HepG2 (cell line): ENCODE data around the gene CBLN3. TPM values are rescaled to one million over a fixed set of nuclear protein-coding genes. Genes with fewer than 3 reads are reported as not detected.
A peak's percentile ranks its signal among the peaks of the same experiment; 100 is the strongest.

ENCODE experiments used
- BORCS8-MEF2B ChIP-seq: sonication (generic); formaldehyde crosslinking; IDR thresholded peaks from 2 replicates; pipeline ENCODE4 v1.8.0; 2022; ENCODE audit warnings: mild to moderate bottlenecking, missing genetic modification reagents
- CCAR2 ChIP-seq: fragments of 200-400 bp; formaldehyde crosslinking; optimal IDR thresholded peaks from 2 replicates; pipeline ENCODE3; 2018; ENCODE audit warnings: low read depth, mild to moderate bottlenecking, low read length, moderate library complexity
- CREB1 ChIP-seq, 2 experiments: fragments of 450-650 bp in 1 of 2; IDR thresholded peaks; 2 replicates each; pipeline ENCODE4 v1.6.1; 2016 to 2017; ENCODE audit warnings: control low read depth in 1 of 2, mild to moderate bottlenecking in 1 of 2, missing compliant biosample characterization in 1 of 2, missing genetic modification characterization in 1 of 2
- HNRNPL ChIP-seq: fragments of 200-400 bp; formaldehyde crosslinking; IDR thresholded peaks from 2 replicates; pipeline ENCODE4 v1.6.1; 2017; ENCODE audit warnings: mild to moderate bottlenecking, low read depth, low read length
- HNRNPLL ChIP-seq: fragments of 200-400 bp; formaldehyde crosslinking; IDR thresholded peaks from 2 replicates; pipeline ENCODE4 v1.6.1; 2017; ENCODE audit warnings: mild to moderate bottlenecking, low read depth, low read length; ENCODE audit not compliant: poor library complexity, severe bottlenecking
- MIER2 ChIP-seq: IDR thresholded peaks from 2 replicates; pipeline ENCODE4 v1.6.1; 2016; ENCODE audit warnings: missing biosample characterization, missing genetic modification reagents
- NR1H2 ChIP-seq: sonication (generic); formaldehyde crosslinking; IDR thresholded peaks from 2 replicates; pipeline ENCODE4 v1.8.1; 2022; ENCODE audit warnings: low read depth, missing genetic modification reagents, borderline replicate concordance
- NR2C2 ChIP-seq: sonication (generic); formaldehyde crosslinking; IDR thresholded peaks from 2 replicates; pipeline ENCODE4 v1.4.0; 2020; ENCODE audit warnings: missing genetic modification reagents, mild to moderate bottlenecking, moderate library complexity, borderline replicate concordance
- PHF21A ChIP-seq: sonication (generic); formaldehyde crosslinking; IDR thresholded peaks from 2 replicates; pipeline ENCODE4 v1.5.0; 2020; ENCODE audit warnings: mild to moderate bottlenecking, missing genetic modification reagents
- REPIN1 ChIP-seq: sonication (generic); formaldehyde crosslinking; IDR thresholded peaks from 2 replicates; pipeline ENCODE4 v1.8.0; 2022; ENCODE audit warnings: missing genetic modification reagents, low read depth, mild to moderate bottlenecking, borderline replicate concordance
- SMARCE1 ChIP-seq: fragments of 450-650 bp; IDR thresholded peaks from 2 replicates; pipeline ENCODE4 v1.6.1; 2017; ENCODE audit warnings: borderline replicate concordance
- SRSF1 ChIP-seq: fragments of 200-400 bp; formaldehyde crosslinking; optimal IDR thresholded peaks from 2 replicates; pipeline ENCODE3; 2017; ENCODE audit warnings: mild to moderate bottlenecking, low read depth, low read length, moderate library complexity
- ZNF136 ChIP-seq: sonication (generic); formaldehyde crosslinking; IDR thresholded peaks from 2 replicates; pipeline ENCODE4 v1.8.1; 2022; ENCODE audit warnings: low read depth, mild to moderate bottlenecking, moderate library complexity, missing genetic modification reagents
- ZNF569 ChIP-seq: sonication (generic); formaldehyde crosslinking; IDR thresholded peaks from 2 replicates; pipeline ENCODE4 v1.5.0; 2020; ENCODE audit warnings: mild to moderate bottlenecking, missing genetic modification reagents, moderate library complexity, borderline replicate concordance
- ZNF777 ChIP-seq: sonication (generic); formaldehyde crosslinking; IDR thresholded peaks from 2 replicates; pipeline ENCODE4 v1.4.0; 2020; ENCODE audit warnings: missing genetic modification reagents
- polyA plus RNA-seq, 8 experiments: library from polyadenylated mRNA; depleted of rRNA in 3 of 8; stranded (reverse) in 7 of 8; unstranded in 1 of 8; fragments of >200 nt; fragmentation: Illumina TruSeq in 4 of 8; extraction: Trizol in 4 of 8; gene quantifications; 2 replicates each; pipeline versions ENCODE4 v1.2.1 to v1.2.3, GENCODE V29; 2011 to 2016; ENCODE audit warnings: low read depth in 4 of 8, missing spikeins in 1 of 8, mixed read lengths in 1 of 8; ENCODE audit not compliant: insufficient read depth in 1 of 8
- total RNA-seq, 5 experiments: library from RNA; depleted of rRNA; stranded (reverse); fragments of >200 nt; fragmentation: Illumina TruSeq; extraction: Trizol; gene quantifications; 2 replicates each; pipeline ENCODE4 v1.2.3, GENCODE V29; 2016; ENCODE audit warnings: low read depth in 1 of 5
- TF ChIP-seq, protein P1 (sequence below), 2 experiments: sonication (generic) in 1 of 2; formaldehyde crosslinking in 1 of 2; IDR thresholded peaks; 2 replicates each; pipeline versions ENCODE4 v1.6.1 to v1.9.0; 2014 to 2022; ENCODE audit warnings: antibody characterized with exemption in 1 of 2, borderline replicate concordance in 1 of 2, inconsistent platforms in 1 of 2, low read depth in 1 of 2, missing genetic modification reagents in 1 of 2
- TF ChIP-seq, protein P2 (sequence below): sonication (generic); formaldehyde crosslinking; IDR thresholded peaks from 2 replicates; pipeline ENCODE4 v1.4.0; 2020; ENCODE audit warnings: missing genetic modification reagents, borderline replicate concordance

Gene CBLN3
- total and polyA plus RNA-seq, 2 of the 13 experiments (the other 11 are each of a cell fraction or from before 2014, with no cell fraction given): 0.66 to 0.98 TPM

DNA sequence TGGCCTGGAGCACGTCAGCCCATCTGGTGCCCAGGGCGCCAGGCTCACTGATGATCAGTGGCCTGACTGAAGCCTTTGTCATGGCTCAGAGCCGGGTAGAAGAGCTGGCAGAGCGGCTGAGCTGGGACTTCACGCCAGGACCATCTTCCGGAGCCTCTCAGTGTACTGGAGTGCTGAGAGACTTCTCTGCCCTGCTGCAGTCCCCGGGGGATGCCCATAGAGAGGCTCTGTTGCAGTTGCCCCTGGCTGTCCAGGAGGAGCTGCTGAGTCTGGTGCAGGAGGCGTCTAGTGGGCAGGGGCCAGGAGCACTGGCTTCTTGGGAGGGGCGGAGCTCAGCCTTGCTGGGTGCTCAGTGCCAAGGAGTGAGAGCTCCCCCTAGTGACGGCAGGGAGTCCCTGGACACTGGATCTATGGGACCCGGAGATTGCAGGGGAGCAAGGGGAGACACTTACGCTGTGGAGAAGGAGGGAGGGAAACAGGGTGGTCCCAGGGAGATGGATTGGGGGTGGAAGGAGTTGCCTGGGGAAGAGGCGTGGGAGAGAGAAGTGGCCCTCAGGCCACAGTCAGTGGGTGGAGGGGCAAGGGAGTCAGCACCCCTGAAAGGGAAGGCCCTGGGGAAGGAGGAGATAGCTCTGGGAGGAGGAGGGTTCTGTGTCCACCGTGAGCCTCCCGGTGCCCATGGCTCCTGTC lies 2.2 kb upstream of the CBLN3 start (continued):
- TF ChIP-seq, protein P1, sequence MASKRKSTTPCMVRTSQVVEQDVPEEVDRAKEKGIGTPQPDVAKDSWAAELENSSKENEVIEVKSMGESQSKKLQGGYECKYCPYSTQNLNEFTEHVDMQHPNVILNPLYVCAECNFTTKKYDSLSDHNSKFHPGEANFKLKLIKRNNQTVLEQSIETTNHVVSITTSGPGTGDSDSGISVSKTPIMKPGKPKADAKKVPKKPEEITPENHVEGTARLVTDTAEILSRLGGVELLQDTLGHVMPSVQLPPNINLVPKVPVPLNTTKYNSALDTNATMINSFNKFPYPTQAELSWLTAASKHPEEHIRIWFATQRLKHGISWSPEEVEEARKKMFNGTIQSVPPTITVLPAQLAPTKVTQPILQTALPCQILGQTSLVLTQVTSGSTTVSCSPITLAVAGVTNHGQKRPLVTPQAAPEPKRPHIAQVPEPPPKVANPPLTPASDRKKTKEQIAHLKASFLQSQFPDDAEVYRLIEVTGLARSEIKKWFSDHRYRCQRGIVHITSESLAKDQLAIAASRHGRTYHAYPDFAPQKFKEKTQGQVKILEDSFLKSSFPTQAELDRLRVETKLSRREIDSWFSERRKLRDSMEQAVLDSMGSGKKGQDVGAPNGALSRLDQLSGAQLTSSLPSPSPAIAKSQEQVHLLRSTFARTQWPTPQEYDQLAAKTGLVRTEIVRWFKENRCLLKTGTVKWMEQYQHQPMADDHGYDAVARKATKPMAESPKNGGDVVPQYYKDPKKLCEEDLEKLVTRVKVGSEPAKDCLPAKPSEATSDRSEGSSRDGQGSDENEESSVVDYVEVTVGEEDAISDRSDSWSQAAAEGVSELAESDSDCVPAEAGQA (IDR thresholded peaks at IDR 0.05; ENCODE audit: low read depth): 0 out of 2 replicates have a peak, but pooled peaks have one; percentile 12
- TF ChIP-seq, protein P1 (CRISPR knock-in tag; IDR thresholded peaks at IDR 0.05; ENCODE audit: borderline replicate concordance): no peak
- no peak for TF ChIP-seq MIER2
- TF ChIP-seq CREB1 (IDR thresholded peaks at IDR 0.05): no peak
- TF ChIP-seq CREB1 (CRISPR knock-in tag; IDR thresholded peaks at IDR 0.05): no peak
- TF ChIP-seq, protein P2, sequence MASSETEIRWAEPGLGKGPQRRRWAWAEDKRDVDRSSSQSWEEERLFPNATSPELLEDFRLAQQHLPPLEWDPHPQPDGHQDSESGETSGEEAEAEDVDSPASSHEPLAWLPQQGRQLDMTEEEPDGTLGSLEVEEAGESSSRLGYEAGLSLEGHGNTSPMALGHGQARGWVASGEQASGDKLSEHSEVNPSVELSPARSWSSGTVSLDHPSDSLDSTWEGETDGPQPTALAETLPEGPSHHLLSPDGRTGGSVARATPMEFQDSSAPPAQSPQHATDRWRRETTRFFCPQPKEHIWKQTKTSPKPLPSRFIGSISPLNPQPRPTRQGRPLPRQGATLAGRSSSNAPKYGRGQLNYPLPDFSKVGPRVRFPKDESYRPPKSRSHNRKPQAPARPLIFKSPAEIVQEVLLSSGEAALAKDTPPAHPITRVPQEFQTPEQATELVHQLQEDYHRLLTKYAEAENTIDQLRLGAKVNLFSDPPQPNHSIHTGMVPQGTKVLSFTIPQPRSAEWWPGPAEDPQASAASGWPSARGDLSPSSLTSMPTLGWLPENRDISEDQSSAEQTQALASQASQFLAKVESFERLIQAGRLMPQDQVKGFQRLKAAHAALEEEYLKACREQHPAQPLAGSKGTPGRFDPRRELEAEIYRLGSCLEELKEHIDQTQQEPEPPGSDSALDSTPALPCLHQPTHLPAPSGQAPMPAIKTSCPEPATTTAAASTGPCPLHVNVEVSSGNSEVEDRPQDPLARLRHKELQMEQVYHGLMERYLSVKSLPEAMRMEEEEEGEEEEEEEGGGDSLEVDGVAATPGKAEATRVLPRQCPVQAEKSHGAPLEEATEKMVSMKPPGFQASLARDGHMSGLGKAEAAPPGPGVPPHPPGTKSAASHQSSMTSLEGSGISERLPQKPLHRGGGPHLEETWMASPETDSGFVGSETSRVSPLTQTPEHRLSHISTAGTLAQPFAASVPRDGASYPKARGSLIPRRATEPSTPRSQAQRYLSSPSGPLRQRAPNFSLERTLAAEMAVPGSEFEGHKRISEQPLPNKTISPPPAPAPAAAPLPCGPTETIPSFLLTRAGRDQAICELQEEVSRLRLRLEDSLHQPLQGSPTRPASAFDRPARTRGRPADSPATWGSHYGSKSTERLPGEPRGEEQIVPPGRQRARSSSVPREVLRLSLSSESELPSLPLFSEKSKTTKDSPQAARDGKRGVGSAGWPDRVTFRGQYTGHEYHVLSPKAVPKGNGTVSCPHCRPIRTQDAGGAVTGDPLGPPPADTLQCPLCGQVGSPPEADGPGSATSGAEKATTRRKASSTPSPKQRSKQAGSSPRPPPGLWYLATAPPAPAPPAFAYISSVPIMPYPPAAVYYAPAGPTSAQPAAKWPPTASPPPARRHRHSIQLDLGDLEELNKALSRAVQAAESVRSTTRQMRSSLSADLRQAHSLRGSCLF (CRISPR knock-in tag): no peak
- no peak; the same call in 1 of the 2 replicates for TF ChIP-seq NR2C2 (CRISPR knock-in tag)
- TF ChIP-seq BORCS8-MEF2B (CRISPR knock-in tag): no peak; the same call in 1 of the 2 replicates
- peak; percentile 91 for TF ChIP-seq HNRNPL
- TF ChIP-seq REPIN1 (CRISPR knock-in tag): peak; percentile 81
- TF ChIP-seq ZNF136: no peak
- peak; percentile 62 for TF ChIP-seq HNRNPLL
- TF ChIP-seq PHF21A (CRISPR knock-in tag): no peak
- no peak for TF ChIP-seq ZNF569
- peak; percentile 95 for TF ChIP-seq ZNF777
- TF ChIP-seq NR1H2: no peak
- peak; percentile 91 for TF ChIP-seq CCAR2
- TF ChIP-seq SRSF1: no peak
- no peak for TF ChIP-seq SMARCE1
